Raji (cell line): ENCODE data around the gene IL17RE.

Source experiments
- POLR2A ChIP-seq: IDR thresholded peaks from 2 replicates; pipeline ENCODE4 v1.6.1; 2011; ENCODE audit warnings: low read depth, low read length, control low read depth; ENCODE audit not compliant: insufficient read depth

The IL17RE gene

GRCh38 chr3:9915254-9916141 lies 12.8 kb downstream of the IL17RE start:
- no peak for TF ChIP-seq POLR2A

GRCh38 chr3:9916346-9916733 lies 13.7 kb downstream of the IL17RE start:
- no peak for TF ChIP-seq POLR2A

DNA sequence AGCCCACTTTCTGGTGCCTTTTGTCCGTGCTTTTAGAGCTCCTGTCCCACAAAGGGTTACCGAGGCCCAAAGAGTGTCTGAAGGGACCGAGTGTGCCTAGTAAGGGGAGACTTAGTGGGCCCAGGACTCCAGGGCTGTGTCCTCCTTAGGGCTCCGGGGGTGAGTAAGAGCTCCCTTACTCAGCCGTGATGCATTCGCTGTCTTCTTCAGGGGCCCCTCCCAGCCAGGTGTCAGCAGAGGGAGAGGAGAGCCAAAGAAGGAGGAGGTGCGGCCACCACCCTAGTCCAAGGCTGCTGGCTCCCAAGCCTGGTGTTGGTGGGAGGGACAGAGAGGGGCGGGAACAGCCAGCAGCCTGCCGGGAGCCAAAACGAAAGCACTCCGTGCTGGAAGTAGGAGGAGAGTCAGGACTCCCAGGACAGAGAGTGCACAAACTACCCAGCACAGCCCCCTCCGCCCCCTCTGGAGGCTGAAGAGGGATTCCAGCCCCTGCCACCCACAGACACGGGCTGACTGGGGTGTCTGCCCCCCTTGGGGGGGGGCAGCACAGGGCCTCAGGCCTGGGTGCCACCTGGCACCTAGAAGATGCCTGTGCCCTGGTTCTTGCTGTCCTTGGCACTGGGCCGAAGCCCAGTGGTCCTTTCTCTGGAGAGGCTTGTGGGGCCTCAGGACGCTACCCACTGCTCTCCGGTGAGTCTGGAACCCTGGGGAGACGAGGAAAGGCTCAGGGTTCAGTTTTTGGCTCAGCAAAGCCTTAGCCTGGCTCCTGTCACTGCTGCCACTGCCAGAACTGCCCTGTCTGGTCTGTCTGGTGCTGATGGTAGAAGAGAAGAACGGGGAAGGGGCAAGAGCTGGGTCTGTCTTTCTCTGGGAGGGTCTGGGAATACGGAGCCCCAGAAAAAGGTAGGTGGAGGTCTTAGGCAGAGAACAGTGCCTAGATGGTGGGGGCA lies 14.4 kb downstream of the IL17RE start, which contains the start of gene IL17RC:
Gene IL17RC (plus strand): TSS at position 365 of the 947 bp plus-strand sequence. CDS start 218 bp downstream, at position 583.
- TF ChIP-seq POLR2A, result no peak

DNA sequence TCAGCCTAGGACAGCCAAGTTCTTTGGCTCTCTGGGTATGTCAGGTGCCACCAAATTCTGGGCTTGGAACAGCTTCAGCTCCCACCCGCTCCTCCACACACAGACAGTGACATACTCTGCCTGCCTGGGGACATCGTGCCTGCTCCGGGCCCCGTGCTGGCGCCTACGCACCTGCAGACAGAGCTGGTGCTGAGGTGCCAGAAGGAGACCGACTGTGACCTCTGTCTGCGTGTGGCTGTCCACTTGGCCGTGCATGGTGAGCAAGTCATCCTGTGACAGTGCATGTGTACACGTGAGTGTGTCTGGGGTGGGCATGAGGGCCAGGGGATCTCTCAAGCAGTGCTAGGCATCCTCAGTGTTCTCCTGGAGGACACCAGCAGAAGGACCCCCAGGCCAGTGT lies 15.2 kb downstream of the IL17RE start:
- TF ChIP-seq POLR2A, result no peak

DNA sequence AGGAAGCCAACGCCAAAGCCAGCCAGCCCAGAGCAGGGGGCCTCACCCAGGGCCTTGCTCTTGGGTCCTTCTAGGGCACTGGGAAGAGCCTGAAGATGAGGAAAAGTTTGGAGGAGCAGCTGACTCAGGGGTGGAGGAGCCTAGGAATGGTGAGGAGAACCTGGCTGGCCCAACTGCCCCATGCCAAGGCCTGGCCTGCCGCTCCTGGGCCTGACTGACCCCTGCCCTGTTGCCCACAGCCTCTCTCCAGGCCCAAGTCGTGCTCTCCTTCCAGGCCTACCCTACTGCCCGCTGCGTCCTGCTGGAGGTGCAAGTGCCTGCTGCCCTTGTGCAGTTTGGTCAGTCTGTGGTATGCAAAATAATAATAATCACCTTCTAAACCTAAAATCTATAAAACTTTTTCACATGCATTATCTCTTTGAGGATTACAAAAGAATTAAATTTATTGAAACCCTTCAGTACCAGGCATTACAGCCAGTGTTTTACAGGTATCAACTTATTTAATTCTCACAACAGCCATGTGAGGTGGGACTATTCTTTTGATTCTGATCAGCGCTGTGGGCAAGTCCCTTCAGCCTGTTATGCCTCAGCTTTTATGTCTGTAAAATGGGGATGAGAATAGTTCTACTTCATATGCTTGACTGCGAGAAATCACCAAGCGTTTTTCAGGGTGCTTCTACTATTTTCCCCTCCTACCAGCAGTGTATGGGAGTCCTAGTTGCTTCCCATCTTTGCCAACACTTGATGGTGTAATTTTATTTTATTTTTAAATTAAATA lies 15.8 kb downstream of the IL17RE start:
- no peak for TF ChIP-seq POLR2A

DNA sequence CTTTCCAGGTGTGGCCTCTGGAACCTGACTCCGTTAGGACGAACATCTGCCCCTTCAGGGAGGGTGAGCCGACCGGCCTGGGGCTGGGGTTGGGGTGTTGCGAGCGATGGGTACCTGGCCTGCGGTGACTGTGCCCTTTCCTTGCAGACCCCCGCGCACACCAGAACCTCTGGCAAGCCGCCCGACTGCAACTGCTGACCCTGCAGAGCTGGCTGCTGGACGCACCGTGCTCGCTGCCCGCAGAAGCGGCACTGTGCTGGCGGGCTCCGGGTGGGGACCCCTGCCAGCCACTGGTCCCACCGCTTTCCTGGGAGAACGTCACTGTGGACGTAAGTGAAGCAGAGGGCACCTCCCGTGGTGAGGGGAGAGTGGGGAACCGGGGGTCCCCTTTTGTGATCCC lies 25.5 kb downstream of the IL17RE start:
- no peak for TF ChIP-seq POLR2A

GRCh38 chr3:9930804-9931418 lies 28.3 kb downstream of the IL17RE start:
- TF ChIP-seq POLR2A, result no peak

- no peak for TF ChIP-seq POLR2A
Measured at GRCh38 chr3:9932535-9932842, 29.8 kb downstream of the IL17RE start.

GRCh38 chr3:9932843-9933560 lies 30.4 kb downstream of the IL17RE start:
- peak; percentile 43; the same call in 1 of the 2 replicates for TF ChIP-seq POLR2A

GRCh38 chr3:9933561-9934234 lies 31.1 kb downstream of the IL17RE start, which contains the start of gene CRELD1:
CRELD1 (plus strand) TSS chr3:9933834; CDS start chr3:9934439, 605 bp downstream.
- TF ChIP-seq POLR2A, result peak; percentile 85

DNA sequence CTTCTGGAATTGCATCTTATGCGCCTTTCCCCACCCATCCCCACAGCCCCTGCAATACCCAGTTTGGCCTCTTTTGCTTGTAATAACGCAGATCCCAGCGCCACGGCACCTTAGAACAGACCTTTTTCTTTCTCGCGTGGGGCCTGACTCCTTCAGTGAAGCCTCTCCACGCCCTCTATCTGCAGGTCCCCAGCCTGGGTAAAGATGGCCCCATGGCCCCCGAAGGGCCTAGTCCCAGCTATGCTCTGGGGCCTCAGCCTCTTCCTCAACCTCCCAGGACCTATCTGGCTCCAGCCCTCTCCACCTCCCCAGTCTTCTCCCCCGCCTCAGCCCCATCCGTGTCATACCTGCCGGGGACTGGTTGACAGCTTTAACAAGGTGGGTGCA lies 31.6 kb downstream of the IL17RE start:
- TF ChIP-seq POLR2A, result no peak

DNA sequence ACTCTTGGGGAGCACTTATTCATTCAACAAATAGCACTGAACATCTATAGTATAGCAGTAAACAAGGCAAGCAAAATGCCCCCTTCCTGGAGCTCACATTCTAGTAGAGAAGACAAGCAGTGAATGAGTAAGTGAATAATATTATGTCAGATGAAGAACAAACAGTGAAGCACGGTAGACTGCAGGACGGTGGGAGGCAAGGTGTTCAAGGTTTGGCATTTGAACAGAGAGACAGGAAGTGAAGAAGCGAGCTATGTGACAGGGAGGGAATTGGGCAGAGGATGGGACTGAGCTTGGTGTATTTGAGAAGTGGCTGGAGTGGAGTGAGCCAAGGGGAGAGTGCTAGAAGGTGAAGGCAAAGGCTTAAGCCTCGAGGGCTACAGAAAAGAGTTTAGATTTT lies 32.3 kb downstream of the IL17RE start:
- no peak for TF ChIP-seq POLR2A

GRCh38 chr3:9935966-9936510 lies 33.4 kb downstream of the IL17RE start:
- TF ChIP-seq POLR2A, result no peak

DNA sequence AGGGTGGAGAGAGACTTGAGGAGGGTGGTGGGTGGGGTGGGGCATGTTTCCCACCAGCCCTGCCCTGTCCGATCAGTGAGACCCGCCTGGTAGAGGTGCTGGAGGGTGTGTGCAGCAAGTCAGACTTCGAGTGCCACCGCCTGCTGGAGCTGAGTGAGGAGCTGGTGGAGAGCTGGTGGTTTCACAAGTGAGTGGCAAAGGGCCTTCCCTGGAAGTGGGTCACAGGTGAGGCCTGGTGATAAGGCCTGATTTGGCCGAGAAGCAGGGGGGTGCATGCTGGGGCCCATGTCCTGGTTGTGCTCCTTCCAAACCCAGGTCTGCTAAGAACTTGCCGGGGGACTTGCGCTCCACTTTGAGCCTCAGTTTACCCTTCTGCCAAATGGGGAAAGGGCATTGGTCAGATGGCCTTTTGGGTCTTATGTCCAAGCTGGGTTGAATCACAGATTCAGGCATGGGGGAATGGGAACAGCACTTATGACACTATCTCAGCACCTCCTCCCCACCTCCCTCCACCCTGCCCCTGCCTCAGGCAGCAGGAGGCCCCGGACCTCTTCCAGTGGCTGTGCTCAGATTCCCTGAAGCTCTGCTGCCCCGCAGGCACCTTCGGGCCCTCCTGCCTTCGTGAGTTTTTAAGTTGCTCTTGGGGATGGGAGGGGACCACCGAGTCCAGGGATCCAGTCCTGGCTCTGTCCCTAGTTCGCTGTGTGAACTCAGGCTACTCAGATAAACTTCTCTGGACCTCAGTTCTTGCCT lies 35.0 kb downstream of the IL17RE start:
- no peak for TF ChIP-seq POLR2A
